ENCODE measurements around the gene SLC35G6. TPM values are rescaled to one million over a fixed set of nuclear protein-coding genes. Genes with fewer than 3 reads are reported as not detected.

Gene SLC35G6
- total RNA-seq, 1 donor: not detected

DNA sequence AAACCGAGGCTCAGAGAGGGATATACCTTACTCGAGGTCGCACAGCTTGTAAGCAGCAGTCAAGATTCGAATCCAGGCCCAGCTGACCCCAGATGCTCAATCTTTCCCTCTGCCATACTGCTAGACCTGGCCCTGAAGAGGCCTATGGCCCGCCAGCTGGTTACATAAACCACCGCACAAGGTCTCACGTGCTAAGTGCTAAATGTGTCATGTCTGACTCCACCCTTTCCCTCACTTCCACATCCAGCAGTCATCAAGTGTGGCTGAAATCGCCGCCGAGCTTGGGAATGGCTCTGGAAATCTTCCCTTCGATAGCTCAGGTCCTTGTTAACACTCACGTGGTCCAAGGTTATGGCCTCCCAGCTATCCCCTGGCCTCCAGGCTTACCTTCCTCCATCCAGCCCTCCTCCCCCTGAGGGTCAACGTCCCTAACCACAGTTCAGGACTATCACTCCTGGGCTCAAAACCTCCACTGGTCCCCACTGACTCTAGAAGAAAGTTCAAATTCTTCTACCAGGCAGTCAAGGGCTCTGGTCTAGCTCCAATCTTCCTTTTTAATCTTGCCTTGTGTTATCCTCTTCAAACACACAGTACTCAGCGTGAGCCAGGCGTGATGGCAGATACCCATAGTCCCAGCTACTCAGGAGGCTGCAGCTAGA, 5.4 kb upstream of the SLC35G6 start:
- peak; percentile 83 for DNase-seq (ENCODE audit: low read depth)
- no peak overlapping the region for H3K4me3 ChIP-seq (ENCODE audit: low read depth, low read length)
- no peak for TF ChIP-seq CTCF (IDR thresholded peaks at IDR 0.05; ENCODE audit: insufficient read depth, low read depth, low read length)

DNA sequence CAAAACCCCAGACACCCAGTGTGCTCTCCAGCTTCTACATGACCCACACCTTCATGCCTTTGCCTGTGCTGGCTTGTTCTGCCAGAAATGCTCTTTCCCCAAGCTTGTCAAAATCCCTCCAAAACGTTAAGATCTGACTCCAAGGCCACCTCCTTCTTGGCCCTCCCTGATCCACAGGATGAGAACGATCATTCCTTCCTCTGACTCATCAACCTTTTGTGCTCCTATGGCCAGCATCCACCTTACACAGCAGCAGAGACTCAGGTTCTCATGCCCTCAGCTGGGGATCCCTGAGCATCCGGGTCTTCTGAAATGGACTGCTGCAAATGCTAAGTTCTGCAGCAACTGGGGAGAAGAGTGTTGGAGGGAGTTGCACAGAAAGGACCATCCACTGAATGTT, 4.8 kb upstream of the SLC35G6 start:
- no peak overlapping the region for H3K4me3 ChIP-seq (ENCODE audit: low read depth, low read length)
- TF ChIP-seq CTCF (IDR thresholded peaks at IDR 0.05; ENCODE audit: insufficient read depth, low read depth, low read length): no peak
- DNase-seq (ENCODE audit: low read depth): peak; percentile 41

- H3K4me3 ChIP-seq (ENCODE audit: low read depth, low read length): peak overlapping the region; percentile 75
- DNase-seq (ENCODE audit: low read depth): no peak
- no peak for TF ChIP-seq CTCF (IDR thresholded peaks at IDR 0.05; ENCODE audit: insufficient read depth, low read depth, low read length)
These were observed 4.3 kb upstream of the SLC35G6 start for GRCh38 chr17:7476951-7477350.

DNA sequence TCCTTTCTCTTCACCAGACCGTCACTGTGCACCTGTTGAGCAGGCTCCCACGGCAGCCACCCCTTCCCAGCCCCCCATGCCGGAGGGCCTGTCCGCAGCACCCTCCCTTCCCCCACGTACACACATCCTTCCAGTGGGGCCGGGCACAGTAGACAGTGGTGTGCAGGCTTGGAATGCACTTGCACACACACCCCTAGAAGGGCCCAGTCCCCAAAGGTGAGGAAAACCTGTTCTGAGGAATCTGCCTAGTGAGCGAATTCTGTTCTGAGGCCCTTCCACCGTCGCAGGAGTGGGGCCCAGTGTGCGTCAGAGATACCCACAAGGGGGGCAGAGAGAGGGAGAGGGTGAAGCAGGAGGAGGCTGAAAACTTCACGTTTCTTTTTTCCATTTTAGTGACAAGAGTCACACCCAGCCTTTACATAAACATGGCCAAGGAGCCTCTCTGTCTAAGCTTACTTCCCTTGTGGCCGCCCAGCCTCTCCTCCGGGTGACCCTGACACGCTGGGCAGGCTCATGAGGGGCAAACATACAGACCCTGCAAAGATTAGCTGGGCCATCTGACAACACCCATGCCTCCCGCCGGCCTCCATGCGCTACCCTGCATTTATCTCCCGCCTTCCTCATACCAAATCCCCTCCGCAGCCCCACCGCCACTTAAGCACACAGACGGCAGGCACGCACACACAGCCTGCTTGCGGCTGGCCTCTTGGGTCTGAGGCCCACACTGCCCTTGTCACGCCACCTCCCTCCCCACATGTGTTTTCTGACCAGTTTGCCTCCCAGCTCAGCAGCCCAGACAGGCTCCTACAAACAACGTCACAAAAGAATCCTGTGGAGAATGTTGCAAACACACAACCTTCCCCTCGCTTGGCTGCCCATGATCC, 3.6 kb upstream of the SLC35G6 start:
- no peak for TF ChIP-seq CTCF (IDR thresholded peaks at IDR 0.05; ENCODE audit: insufficient read depth, low read depth, low read length)
- peak; percentile 95 for DNase-seq (ENCODE audit: low read depth)
- H3K4me3 ChIP-seq (ENCODE audit: low read depth, low read length): peak overlapping the region; percentile 75

DNA sequence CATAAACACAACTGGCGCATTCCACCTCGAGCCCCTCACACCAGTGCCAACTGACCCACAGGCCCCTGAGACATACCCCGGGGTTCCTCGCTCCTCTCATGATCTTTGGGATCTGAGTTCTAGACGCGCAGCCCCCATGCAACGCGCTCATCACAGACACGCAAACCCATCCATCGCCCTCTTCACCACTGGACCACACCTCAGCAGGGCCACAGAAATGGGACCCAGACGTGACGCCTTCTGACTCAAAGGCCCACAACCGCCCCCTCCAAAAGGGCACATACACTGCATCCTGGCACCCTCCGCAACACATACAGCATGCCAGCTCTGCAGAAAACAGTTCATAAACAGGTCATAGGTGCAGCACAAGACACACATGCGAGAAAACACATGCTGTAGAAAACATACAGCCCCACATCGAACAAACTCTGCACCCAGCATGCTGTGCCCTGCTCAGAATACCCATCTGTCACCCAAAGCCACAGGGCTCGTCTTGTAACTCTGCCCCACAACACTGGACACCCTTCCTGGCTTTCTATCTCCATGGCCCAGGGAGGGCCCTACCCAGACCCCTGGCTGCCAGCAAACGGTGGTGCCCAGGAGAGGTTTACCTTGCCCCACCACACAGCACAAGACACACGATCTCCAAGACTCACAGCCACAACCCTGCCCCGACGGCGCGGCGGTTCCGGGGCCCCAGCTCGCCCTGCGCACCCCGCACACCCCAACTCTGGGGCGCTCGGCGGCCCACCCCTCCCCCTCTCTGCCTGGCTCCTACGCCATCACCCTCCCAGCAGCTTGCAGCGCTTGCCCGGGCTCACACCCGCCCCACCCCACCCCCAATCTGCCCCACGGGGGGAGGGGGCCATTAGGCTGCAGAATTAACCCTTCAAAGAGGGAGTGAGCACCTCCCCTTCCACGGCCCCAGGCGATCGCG, 2.7 kb upstream of the SLC35G6 start:
- H3K4me3 ChIP-seq (ENCODE audit: low read depth, low read length): peak overlapping the region; percentile 75
- peak; percentile 55 for DNase-seq (ENCODE audit: low read depth)
- no peak for TF ChIP-seq CTCF (IDR thresholded peaks at IDR 0.05; ENCODE audit: insufficient read depth, low read depth, low read length)
